Occipital lobe (tissue), 2 donors: Measurements from ENCODE around the gene ENPP4. TPM values are rescaled to one million over a fixed set of nuclear protein-coding genes. Genes with fewer than 3 reads are reported as not detected.
A peak's percentile ranks its signal among the peaks of the same experiment; 100 is the strongest.
"Not testable (repeated sequence)": the region's sequence is repeated elsewhere in the genome, so short reads cannot be mapped to it uniquely, and the experiment has no call there.

Experiments used
- DNase-seq: peaks from one replicate; lab custom pipeline; 2025; lab: John Stamatoyannopoulos, UW
- total RNA-seq: library from RNA; depleted of rRNA; stranded (reverse); fragments of >200 nt; gene quantifications from one replicate; pipeline ENCODE4 v1.2.3, GENCODE V29; 2014

The ENPP4 gene, protein sequence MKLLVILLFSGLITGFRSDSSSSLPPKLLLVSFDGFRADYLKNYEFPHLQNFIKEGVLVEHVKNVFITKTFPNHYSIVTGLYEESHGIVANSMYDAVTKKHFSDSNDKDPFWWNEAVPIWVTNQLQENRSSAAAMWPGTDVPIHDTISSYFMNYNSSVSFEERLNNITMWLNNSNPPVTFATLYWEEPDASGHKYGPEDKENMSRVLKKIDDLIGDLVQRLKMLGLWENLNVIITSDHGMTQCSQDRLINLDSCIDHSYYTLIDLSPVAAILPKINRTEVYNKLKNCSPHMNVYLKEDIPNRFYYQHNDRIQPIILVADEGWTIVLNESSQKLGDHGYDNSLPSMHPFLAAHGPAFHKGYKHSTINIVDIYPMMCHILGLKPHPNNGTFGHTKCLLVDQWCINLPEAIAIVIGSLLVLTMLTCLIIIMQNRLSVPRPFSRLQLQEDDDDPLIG
- total RNA-seq: 27.8 TPM

- DNase-seq: peak; percentile 93
Observed at GRCh38 chr6:46129629-46130511, at the start of gene ENPP4. Gene ENPP4 (plus strand): TSS chr6:46129989. CDS start chr6:46139584, 9,595 bp downstream.

DNA sequence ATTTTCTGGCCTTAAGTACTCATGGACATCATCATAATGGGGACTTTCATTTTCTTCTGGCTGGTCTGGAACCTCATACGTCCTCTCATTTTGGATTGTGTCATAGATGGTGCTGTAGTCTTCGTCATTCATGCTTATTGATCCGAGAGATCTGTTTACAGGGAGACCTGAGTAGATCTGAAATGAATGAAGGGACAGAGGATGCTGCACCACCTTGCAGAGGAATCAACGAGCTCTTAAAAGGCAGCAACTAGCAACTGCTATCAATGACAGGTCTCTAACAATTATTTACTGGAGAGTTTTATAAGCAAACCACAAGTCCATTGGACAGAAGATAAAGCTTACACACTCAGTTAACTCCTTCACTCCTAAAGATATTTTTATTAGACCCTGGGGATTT is 49.7 kb upstream of the ENPP4 start:
- no peak for DNase-seq

DNA sequence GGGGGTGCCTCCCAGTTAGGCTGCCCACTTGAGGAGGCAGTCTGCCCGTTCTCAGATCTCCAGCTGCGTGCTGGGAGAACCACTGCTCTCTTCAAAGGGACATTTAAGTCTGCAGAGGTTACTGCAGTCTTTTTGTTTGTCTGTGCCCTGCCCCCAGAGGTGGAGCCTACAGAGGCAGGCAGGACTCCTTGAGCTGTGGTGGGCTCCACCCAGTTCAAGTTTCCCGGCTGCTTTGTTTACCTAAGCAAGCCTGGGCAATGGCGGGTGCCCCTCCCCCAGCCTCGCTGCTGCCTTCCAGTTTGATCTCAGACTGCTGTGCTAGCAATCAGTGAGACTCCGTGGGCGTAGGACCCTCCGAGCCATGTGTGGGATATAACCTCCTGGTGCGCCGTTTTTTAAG is 44.1 kb upstream of the ENPP4 start:
- not testable (repeated sequence) for DNase-seq

DNA sequence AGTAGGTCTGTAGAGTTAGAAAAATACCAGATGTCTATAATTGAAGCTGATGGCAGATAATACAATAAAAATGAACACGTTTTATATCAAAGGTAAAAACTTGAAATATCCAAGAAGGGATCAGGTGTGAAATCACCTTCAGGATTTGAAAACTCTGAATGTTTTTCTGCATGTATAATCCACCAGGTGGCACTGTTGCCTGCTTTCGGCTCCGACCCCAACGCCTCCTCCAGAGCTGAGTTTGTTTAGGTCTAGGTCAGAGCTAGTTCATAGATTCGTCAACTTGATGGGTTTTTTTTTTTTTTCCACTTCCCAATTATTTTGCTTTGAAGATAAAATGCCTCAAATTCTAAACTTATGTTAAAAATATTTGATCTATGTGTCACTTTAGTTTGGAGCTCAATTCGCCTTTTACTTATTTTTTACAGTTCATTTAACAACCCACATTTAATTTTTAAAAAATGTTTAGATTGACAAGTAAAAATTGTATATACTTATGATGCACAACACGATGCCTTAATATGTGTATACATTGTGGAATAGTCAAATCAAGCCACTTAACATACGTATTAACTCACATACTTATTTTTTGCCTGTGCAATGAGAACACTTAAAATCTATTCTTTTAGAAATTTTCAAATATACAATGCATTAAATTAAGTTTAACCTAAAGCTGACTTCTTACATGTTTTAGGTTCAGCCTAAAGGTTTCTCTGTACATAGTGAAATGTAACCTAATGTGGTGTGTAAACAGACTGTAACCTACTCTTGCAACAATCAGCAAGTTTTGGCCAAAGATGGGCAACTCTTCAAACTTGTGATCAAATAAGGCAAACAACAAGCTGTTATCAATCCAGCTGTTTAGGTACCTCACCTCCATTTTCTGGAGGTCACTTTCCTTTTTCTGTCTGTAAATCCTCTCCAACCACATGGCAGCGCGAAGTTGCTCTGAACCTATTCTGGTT is 39.4 kb upstream of the ENPP4 start:
- DNase-seq: peak; percentile 12

DNA sequence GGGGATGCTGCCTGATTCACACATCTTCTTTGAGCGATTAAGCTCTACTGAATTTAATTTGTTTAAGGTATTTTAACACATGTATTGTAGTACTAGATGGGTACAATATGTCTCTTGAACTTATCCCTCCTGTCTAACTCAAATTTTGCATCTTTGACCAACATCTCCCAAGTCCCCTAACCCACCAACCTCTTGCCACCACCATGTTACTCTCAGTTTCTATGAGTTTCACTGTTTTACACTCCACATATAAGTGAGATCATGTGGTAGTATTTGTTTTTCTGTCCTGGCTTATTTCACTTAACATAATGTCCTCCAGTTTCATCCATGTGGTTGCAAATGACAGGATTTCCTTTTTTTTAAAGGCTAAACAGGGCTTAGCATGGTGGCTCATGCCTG is 38.7 kb upstream of the ENPP4 start:
- no peak for DNase-seq

- no peak for DNase-seq
Observed at GRCh38 chr6:46095251-46095650, 34.5 kb upstream of the ENPP4 start.

- no peak for DNase-seq
Observed at GRCh38 chr6:46097366-46097765, 32.4 kb upstream of the ENPP4 start.

- peak; percentile 43 for DNase-seq
Observed at GRCh38 chr6:46098678-46099077, 31.1 kb upstream of the ENPP4 start.

DNA sequence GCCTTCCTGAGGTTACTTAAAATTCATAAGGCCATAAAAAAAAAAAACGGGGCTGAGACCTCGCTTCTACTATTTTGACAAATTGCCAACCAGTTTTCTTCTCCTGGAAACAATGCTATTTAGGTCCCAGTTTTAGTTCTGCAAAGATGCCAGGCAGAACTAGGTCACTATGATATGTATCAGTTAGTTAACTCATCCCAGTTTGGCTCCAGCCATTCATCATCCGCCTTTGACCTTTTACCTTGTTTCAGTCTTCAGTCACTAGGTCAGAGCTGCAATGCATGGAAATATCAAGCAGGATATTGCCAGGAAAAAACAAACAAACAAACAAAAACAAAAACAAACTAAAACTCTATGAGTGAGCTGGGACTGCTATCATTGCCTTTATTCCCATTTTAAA is 29.8 kb upstream of the ENPP4 start:
- no peak for DNase-seq

GRCh38 chr6:46102123-46102522 is 27.7 kb upstream of the ENPP4 start:
- DNase-seq: no peak

DNA sequence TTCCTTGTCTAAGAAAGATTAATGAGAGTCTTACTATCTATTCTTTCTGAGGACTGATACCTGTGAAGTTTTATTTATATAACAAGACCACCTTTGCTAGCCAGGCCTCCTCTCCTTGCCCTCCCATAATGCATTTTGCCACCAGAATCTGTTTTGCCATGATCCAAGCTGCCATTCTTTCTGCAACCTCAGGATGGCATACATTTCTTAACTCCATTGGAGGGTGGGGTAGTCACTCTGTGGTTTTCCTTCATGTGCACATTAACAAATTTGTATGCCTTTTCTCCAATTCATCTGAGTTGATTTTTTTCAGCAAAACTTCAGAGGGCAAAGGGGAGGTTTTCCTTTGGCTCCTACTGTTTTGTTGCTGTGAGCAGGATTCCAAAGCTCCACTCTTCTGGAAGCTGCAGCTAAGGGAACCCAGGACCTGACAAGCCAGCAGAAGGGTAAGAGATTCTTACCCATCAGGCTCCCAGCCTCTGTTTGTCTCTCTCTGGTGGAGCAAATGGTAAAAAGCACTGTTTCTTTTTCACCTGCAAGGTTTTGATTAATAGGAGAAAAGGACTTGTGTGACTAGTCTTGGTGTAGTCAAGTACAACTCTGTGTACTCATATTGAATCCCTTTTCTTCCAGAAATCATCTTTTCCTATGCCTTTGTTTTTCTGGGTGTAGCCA is 26.2 kb upstream of the ENPP4 start:
- no peak for DNase-seq

- no peak for DNase-seq
Observed at GRCh38 chr6:46104209-46104608, 25.6 kb upstream of the ENPP4 start.

DNA sequence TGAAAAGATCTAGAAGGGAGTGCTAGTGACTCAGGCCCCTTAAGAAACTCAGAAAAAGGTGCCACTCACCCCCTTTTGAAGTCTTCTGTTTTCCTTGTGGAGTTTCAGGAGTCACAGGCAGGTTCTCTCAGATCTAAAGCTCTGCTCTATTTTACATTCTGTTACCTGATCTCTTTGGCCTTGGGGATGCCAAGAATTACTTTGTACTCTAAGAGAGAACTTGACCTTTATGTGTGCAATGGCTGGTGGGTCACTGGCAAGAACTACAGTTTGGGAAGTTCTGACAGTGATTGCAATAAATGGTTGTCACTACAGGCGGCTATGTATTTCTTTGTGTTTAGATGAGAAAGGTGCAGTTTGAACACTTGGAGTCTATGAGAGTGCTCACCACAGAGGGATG is 24.2 kb upstream of the ENPP4 start:
- no peak for DNase-seq

DNA sequence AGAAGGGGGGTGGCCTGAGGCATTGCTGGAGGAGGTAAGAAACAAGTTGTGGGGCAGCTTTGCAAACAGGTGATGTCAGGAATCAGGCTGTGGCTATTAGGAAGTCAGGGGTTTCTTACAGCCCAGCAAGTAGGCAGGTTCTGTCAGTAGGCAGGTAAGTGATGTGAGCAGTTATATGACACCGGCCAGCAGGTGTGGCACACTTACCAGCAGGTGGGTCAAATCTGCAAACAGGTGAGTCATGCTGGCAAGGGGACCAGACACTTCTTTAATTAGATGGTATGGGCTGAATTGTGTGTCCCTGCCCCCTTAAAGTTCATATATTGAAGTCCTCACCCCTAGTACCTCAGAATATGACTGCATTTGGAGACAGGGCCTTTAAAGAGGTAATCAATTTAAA is 16.4 kb upstream of the ENPP4 start:
- DNase-seq: no peak

- no peak for DNase-seq
Observed at GRCh38 chr6:46115634-46116033, 14.2 kb upstream of the ENPP4 start.

DNA sequence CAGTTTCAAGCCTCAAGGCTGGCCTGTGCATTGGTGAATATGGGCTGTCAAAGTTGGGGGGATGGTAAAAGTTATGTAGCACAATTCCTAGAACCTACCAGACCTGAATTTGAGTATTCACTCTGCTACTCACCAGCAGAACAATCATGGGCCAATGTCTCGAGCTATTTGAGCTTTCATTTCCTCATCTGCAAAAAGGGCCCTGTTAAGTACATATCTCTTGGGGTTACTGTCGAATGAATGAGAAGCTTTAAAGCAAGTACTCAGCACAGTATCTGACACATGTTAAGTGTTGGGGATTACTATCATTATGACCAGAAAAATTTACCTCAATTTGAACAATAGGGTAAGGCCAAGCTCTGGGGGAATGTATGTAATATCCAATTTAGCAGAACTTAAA is 13.5 kb upstream of the ENPP4 start:
- DNase-seq: no peak

GRCh38 chr6:46118157-46118556 is 11.6 kb upstream of the ENPP4 start:
- no peak for DNase-seq

DNA sequence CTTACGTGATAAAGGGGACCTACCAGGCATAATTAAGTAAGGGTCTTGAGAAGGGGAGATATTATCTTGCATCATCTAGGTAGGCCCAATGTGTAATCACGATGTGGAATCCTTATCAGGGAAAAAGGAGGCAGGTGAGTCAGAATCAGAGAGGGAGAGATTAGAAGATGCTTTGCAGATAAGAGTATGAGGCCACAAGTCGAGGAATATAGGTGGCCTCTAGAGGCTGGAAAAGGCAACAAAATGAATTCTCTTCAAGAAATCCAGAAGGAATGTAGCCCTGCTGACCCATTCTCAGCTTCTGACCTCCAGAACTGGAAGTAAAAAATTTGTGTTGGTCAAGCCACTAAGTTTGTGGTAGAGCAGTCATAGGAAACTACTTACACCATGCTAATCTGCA is 11.0 kb upstream of the ENPP4 start:
- DNase-seq: no peak

GRCh38 chr6:46119679-46120078 is 10.1 kb upstream of the ENPP4 start:
- not testable (repeated sequence) for DNase-seq

DNA sequence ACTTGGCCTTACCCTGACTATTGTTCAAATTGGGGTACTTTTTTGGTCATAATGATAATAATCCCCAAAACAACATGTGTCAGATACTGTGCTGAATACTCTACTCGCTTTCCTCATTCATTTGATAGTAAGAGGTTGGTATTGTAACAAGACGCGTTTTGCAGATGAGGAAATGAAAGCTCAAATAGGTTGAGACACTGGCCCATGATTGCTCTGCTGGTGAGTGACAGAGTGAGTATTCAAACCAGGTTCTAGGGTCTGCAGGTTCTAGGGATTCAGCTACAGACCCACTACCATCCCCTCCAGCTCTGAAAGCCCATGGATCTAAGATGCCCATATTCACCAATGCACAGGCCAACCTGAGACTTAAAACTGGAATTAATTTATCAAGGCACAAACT is 1.3 kb upstream of the ENPP4 start:
- no peak for DNase-seq

GRCh38 chr6:46129291-46129628 is 529 bp upstream of the ENPP4 start:
- DNase-seq: no peak
